Stimulated activated CD8-positive, alpha-beta memory T cell treated with anti-CD3 and anti-CD28 coated beads, Interleukin-4, amount 100 ng/mL, for 1 hour (primary cell): ENCODE data around the gene LINS1.

Experiments used
- DNase-seq, 2 donors: peaks; one replicate each; pipeline ENCODE4 v3.0.0-alpha.2; 2020; ENCODE audit warnings: low read depth in 2 of 2, low spot score in 1 of 2

Gene LINS1, protein sequence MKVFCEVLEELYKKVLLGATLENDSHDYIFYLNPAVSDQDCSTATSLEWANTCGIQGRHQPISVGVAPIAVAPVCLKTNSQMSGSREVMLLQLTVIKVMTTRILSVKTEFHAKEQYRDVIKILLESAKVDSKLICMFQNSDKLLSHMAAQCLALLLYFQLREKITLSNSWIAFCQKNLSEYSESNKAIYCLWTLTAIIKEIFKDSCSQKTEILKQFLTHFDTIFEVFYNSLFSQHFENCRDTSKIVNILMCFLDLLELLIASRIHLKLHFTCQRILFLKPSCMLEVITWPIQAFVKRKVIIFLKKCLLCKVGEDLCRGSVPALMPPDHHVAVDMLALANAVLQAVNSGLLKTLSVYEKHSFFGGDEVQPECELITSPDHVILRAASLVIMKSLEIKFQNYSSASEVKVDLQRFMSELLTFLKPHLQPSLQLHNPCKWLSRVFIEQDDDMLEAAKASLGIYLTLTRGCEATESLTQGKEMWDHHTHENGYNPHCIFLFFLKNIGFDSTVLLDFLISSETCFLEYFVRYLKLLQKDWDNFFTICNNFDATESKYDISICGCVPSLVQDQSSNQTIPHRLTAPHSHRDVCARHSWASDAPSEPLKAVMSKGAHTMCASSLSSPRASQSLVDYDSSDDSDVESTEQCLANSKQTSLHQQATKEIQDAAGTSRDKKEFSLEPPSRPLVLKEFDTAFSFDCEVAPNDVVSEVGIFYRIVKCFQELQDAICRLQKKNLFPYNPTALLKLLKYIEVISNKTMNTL

DNA sequence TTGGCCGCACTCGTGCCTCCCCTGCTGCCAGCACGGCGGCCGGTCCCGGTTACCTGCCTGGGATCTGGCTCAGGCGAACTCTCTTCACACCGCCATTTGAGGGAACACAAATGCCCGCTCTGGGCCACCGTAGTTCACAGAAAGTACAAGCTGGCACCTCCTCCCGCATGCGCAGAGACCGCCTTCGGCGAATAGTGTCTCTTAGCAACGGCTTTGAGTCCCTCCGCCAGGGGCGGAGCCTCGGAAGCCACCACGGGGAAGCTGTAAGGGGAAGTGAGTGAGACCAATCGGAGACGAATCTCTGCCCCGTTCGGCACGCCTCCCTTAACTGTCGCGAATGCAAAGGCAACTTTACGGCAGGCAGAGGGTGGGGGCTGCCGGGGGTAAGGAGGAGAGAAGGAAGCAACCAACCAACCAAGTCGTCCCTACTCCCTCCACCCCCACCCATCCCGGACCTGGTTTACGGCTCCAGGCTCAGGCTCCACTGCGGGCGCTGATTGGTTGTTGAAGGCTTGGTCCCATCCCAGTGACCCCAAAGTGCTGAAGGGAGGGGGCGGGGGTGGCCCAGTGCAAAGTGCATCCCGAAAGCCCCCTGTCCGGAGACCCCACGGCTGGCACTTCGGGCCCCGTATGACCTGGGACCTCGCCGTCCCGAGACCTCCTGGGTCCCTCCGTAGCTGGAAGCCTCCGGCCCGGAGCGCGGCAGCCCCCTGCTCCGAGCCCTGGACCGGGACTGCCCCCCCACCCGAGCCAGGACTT lies at the start of gene LINS1, which contains the start of gene ASB7:
Gene LINS1 (minus strand): TSS at position 121 of the 759 bp plus-strand sequence. CDS start 21,342 bp downstream, outside the sequence.
Gene ASB7 (plus strand): TSS at position 526 of the 759 bp plus-strand sequence. CDS start 9,628 bp downstream, outside the sequence.
- DNase-seq, result peak; percentile 99 to 100

DNA sequence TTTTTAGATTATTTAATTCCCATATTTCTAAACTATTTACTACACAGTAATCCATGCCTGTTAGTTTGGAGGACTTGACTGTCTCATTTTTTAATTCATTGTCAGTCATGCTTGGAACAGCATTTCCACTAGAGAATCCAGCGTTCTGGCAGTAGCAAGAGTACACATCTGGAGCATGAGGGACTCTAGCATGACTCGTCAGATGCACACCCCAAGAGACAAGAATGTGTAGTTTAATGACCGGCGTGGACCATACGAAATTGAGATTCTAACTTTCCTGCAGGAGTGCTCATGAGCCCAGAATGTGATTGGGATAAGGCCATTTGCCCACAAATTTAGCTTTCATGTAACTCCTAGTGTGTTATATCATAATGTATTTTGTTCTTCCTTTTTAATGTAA lies 49.3 kb upstream of the LINS1 start:
- no peak for DNase-seq

DNA sequence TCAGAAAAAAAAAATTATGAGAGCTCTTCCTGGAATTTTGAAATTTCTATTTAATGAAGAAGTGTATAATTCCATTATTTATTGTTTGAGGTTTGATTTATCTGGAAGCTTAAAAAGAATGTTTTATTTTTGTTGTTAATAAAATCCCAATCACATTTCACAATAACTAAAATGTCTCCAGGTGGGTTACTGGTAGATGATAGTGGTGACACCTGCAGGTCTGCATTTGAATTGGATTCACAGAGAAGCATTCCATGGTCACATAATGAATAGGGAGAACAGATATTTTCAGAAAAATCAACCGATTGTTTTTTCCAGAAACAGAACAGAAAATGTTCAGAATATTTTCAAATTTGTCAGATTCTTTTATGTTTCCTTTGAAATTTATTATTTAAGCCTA lies 48.7 kb upstream of the LINS1 start:
- DNase-seq, result no peak

DNA sequence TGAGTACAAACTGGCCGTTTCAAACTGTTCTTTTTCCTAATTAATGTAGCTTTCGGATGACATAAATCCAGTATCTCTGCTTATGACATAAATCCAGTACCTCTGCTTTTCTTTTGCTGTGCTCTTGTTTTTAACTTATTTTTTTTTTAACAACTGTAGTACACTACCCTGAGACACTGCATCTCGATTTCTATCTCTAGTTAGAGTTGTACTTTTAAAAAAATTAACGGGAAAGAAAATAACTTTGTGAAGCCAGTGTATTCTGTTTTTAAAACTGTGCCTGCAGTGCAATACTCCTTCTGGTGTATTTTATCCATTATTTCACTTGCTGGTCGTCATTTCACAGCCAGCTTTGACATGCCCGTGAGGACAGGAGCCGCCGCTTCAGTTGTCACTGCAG lies 47.0 kb upstream of the LINS1 start:
- DNase-seq, result no peak

DNA sequence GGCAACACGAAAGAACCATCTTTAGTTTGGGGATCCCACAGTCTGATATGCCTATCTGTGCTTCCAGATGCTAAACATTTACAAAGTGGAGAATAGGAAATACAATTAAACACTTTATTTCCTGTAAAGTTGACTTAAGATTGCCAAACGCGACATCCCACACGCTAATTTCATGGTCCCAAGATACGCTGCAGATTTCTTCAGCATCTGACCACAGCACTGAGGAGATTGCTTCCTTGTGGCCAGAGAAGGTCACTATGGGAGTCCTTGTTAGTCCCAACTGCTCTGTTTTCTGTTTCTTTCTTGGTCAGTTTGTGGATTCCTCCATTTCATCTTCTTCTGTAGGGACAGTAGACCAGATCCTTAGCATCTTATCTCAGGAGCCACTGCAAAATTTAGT lies 43.7 kb upstream of the LINS1 start:
- no peak for DNase-seq

DNA sequence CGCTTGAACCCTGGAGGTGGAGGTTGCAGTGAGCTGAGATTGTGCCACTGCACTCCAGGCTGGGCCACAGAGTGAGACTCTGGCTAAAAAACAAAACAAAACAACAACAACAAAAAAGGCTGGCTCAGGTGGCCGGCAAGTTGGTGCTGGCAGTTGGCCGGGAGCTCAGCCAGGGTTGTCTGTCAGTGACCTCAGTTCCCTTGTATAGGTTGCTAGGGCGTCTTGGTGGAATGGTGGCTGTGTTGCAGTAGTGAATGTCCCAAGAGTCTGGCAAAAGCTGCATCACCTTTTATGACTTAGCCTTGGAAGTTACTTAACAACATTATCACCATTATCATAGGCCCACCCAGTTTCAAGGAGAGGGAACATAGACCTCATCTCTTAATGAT lies 41.0 kb upstream of the LINS1 start:
- DNase-seq, result no peak

DNA sequence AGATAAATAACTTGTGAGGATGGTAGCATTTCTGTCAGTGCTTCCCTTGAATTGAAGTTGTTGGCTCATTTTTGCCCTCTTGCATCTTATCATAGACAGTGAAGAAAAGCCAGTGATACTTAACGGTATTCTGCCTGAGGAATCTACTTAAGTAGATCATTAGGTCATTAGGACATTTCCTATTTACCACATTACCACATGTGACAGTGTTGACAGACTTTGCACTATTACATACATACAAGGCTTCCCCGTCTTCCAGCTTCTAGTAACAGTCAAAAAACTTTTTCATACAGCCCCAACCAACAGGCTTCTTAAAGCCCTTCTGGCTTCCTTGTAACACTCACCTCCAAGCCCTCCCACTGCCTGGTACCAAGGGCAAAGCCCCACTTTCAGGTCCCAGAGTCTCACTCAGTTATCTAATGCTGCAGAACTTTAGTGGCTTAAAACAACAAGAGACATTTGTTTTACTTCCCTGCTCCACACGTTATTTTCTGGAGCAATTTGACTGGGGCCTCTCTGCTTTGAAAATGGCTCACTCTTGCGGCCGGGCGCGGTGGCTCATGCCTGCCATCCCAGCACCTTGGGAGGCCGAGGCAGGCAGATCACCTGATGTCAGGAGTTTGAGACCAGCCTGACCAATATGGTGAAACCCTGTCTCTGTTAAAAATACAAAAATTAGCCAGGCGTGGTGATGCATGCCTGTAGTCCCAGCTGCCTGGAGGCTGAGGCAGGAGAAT lies 40.4 kb upstream of the LINS1 start:
- DNase-seq, result no peak

DNA sequence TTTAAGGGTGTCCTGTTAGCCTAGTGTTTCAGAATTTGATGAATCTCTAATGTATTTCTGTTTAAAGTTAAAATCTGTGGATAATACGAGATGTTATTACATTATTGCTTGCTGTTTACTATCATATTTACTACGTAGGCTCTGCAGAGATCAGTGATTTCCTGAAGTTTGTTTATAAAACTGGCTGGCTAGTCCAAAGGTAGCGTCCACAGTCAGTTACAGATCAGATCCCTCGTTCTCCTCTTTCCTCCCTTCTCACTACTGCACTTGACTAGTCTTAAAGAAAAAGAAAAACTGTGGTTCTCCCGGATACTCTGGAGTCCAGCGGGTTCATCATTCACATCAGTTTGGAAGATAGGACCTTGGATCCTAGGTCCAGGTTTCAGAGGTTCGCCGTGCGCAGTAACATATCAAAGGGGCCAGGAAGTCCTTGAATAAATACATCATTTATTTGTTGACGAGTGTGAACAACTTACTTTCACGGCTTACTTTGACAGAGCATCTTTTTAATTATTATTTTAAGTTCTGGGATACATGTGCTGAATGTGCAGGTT lies 36.3 kb upstream of the LINS1 start:
- DNase-seq, result no peak

DNA sequence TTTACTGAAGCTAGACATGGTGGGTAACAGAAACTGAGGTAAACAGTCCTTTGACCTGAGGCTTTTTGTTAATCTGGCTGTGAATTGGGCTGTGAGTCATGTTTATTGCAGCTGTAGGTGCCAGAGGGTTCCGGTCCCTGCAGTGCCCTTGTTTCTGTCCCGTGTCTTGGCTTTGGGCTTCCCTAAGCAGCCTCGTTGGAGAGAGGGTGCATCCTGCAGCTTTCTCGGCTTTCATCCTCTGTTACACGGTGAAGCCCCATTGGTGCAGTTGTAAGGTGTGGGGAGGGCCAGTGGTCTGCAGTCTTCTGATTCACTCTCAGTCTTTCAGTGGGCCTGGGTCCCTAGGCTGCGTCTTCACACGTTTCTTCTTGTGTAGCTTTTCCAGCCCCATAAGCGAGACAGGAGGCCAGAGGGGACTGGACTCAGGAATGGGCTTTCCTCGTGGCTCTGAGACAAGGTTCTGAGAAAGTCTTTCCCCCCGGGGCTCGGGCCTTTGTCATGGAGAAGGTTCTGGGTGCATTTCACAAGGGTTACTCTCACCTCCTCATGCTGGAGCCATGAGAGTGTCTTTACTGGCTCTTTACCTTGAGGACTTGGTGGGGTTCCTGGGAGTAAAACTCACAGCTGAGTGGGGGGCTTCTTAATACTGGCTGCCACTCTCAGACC lies 33.6 kb upstream of the LINS1 start:
- DNase-seq, result no peak

DNA sequence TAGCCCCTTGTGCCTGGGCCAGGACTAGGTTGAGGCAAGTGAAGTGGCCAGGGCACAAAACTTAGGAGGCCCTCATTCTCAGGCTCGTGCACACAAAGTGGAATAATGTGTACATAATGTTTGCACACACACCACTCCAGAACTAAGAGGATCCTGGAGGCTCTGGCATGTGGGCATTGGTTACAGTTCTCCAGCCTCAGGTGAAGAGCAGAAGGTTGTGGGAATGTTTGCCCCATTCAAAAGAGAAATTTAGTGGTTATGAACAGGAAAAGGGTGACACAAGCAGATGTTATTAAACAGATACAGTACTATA lies 31.7 kb upstream of the LINS1 start:
- no peak for DNase-seq

DNA sequence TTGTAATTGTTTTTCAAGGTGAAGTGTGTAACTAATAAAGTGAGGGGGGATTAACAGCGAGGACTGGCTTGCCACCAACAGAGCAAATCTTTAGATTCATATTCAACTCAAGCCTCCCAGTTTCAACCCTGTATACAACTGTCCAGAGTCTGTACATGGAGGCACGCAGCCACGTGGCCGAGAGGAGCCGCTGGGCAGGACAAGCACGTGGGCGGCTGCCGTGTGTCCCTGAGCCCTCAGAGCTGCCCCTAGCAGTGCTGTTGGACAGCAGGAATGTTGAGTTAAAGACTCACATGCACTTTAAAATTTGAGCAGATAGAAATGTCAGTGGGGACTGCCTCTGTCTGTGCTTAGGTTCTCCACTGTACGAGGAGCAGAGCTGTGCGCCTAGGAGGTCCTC lies 29.8 kb upstream of the LINS1 start:
- no peak for DNase-seq

DNA sequence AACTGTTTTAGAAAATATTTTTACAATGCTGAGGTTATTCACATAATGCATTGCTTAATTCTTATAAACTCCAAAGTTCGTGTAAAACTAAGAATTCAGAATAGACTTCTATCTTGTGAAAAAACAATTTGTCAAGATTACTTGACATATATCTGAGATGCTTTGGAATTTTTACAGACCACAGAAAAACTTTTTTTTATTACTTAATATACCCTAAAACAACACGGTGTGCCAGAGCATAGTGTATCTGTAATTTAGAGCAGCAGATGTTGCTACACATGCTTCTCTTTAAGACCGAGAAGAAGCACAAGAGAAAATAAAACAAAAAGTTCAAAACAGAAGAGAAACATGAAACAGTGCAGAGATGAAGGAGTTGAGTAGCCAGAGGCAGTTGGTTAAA lies 26.8 kb upstream of the LINS1 start:
- DNase-seq, result no peak

DNA sequence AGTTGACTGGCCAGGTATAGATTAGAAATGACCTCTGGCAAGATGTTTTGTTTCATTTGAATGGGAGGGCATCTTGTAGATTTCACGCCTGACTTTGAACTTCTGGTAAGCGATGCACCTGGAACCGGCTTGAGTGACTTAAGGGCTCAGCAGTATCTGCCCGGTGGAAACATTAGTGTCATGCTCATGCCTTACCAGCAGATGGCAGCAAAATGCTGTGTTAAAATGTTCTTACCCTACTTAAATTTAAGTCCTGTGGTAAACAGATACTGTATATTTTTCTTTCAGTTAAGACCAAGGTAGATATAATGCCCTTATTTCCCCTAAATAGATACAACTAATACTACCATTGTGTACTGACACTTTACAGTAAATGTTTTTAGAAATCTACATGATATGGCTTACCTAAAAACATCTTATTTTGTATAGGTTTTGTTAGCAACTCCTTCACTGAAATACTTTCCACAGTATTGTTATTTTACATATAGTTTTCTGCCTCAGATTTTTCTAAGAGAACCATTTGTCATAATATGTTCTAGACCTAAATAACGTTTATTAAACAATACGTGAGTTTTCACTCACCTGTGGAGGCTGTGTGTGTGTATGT lies 25.9 kb upstream of the LINS1 start:
- DNase-seq, result peak; percentile 15 to 44

DNA sequence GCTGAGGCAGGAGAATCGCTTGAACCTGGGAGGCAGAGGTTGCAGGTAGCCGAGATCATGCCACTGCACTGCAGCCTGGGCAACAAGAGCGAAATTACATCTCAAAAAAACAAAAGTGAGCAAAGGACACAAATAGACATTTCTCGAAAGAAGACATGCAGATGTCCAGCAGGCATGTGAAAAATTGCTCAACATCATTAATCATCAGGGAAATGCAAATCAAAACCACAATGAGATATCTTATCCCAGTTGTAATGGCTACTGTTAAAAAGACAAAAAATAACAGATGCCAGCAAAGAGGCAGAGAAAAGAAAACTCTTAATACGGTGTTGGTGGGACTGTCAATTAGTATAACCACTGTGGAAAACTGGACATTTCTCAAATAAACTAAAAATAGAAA lies 21.3 kb upstream of the LINS1 start:
- no peak for DNase-seq

DNA sequence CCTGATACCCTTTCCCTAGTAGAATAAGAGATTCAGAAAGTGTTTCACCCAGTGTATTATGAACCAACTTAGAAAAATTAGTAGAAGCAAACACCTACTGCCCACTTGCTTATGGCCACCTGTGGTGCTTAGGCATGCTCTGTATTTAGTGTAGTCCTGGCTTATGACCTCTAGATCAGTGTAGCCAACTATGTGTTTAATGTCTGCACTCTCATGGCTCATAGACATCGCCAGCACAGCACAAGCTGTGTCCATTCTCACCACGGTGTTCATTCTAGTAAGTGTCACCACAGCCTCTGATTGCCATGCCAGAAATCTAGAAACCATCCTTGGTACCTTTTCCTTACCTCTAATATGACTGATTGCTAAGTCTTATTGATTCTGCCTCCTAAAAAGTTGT lies 14.7 kb upstream of the LINS1 start:
- DNase-seq, result no peak

DNA sequence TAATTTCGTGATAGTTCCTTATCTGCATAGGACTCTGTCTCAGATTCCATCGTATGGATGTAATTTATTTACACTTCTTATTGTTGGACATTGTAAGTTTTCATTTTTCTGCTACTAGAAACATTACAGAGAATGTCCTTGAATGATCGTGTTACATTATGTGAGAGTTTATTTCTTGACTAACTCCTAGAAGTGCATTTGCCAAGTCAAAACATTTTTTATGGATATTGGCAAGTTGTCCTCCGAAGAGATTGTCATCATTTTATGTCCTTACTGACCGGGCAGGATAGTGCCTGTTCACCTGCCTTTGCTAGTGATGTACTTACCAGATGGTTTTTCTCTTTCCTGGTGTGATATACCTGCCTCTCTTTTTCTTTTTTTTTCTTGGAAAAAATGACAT lies 13.8 kb upstream of the LINS1 start:
- DNase-seq, result no peak

DNA sequence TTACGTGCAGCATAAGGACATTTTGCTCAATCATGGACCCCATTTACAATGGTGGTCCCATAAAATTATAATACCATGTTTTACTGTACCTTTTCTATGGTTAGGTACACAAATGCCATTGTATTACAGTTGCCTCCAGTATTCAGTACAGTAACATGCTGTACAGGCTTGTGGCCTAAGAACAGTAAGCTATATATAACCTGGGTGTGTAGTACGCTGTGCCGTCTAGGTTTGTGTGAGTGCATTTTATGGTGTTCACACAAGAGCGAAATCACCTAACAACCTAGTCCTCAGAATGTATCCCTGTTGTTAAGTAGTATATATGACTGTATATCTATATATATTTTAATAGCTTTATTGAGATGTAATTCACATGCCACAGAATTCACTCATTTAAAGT lies 12.9 kb upstream of the LINS1 start:
- DNase-seq, result no peak

DNA sequence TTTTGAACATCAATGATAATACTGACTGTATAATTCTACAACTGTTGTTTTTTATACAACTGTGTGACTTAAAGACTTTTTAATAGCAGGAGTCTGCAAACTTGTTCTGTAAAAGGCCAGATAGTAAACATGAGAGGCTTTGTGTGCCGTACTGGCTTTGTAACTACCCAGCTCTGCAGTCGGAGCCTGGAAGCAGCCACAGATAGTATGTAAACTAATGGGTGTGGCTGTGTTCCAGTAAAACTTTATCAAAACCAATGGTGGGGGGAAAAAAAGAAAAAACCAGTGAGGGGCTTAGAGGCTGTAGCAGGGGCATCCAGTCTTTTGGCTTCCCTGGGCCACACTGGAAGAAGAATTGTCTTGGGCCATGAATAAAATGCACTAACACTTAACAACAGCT lies 12.4 kb upstream of the LINS1 start:
- no peak for DNase-seq

DNA sequence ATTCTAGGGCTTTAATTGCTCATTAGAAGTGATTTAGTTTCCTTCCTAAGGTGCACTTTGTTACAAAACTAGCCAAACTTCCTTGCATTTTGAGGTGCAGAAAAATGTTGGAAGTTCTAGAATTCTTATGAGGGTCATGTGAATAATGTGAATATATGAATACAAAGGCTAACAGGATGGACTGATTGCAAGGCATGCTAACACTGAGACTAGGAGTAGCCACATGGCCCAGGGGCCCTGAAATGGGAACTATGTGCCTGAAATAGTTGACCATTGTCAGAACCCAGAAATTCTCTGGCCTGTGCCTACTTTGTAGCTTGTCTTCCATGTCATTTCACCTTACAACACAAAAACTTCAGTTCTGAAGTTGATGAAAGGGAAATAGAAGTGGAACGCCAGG lies 11.2 kb upstream of the LINS1 start:
- DNase-seq, result no peak

DNA sequence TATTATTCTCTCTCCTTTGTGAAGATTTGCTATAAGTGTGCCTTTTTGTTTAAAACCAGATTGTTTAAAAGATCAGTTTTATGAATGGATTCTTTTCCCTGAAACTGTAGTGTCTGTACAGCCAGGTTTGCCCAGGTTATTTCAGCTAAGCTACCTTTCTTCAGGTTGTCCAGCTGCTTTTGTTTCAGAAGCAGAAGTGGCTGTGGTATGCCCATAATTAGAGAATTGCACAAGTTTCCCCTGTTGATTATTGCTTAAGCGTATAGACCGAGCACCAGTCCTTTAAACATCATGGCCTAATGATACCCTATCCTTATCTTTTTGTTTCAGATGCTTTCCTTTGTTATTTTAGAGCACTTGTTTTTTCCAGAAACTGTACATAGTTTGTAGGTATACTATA lies 10.6 kb upstream of the LINS1 start:
- no peak for DNase-seq
